RWPE2 (cell line): ENCODE results near the gene EEPD1.

Experiments used
- ATAC-seq: fragments of 200-7000 bp; cut with Tn5 transposase; 3 replicates; pipeline ENCODE4 v1.9.1; 2021; ENCODE audit warnings: low read depth
- DNase-seq: peaks from one replicate; pipeline ENCODE4 v3.0.0-alpha.2; 2020; ENCODE audit warnings: low spot score
- H3K27ac ChIP-seq: fragments of 450-650 bp; 2 replicates; pipeline ENCODE4 v1.5.1; 2017; ENCODE audit warnings: mild to moderate bottlenecking; ENCODE audit not compliant: poor library complexity, severe bottlenecking
- H3K27me3 ChIP-seq: fragments of 250-450 bp; sonication (Bioruptor Pico); 2 replicates; pipeline ENCODE4 v1.5.1; 2021; ENCODE audit warnings: mild to moderate bottlenecking, moderate library complexity; ENCODE audit not compliant: insufficient read depth, poor library complexity, severe bottlenecking
- H3K36me3 ChIP-seq: fragments of 250-450 bp; sonication (Bioruptor Pico); 2 replicates; pipeline ENCODE4 v1.5.1; 2020; ENCODE audit warnings: low read depth, mild to moderate bottlenecking, moderate library complexity
- H3K4me1 ChIP-seq: fragments of 250-450 bp; sonication (Bioruptor Pico); 2 replicates; pipeline ENCODE4 v1.5.1; 2021; ENCODE audit warnings: mild to moderate bottlenecking, moderate library complexity; ENCODE audit not compliant: insufficient read depth, poor library complexity, severe bottlenecking
- H3K4me3 ChIP-seq: fragments of 250-450 bp; sonication (Bioruptor Pico); 2 replicates; pipeline ENCODE4 v1.5.1; 2021; ENCODE audit warnings: mild to moderate bottlenecking, moderate library complexity; ENCODE audit not compliant: severe bottlenecking
- H3K9me3 ChIP-seq: fragments of 250-450 bp; sonication (Bioruptor Pico); 2 replicates; pipeline ENCODE4 v1.5.1; 2021; ENCODE audit warnings: mild to moderate bottlenecking, moderate library complexity; ENCODE audit not compliant: severe bottlenecking
- CTCF ChIP-seq: fragments of 450-650 bp; IDR thresholded peaks from one replicate; pipeline ENCODE4 v1.5.1; 2017; ENCODE audit warnings: mild to moderate bottlenecking, moderate library complexity; ENCODE audit not compliant: poor library complexity, severe bottlenecking

EEPD1 gene

DNA sequence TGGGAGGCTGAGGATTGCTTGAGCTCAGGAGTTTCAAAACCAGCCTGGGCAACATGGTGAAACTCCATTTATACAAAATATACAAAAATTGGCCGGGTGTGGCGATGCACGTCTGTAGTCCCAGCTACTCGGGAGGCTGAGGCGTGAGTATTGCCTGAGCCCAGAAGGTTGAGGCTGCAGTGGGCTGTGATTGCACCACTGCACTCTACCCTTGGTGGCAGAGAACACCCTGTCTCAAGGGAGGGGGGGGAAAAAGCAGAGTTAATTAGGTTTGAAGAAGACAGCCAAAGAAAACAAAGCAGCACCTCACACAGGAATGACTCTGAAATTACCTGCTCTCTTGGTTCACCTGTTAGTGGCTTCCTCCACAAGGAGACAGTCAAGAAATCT lies 110.0 kb downstream of the EEPD1 start:
- no peak for DNase-seq
- H3K27ac ChIP-seq, result no peak overlapping the region

GRCh38 chr7:36264123-36264801 lies 111.2 kb downstream of the EEPD1 start:
- Histone ChIP-seq H3K4me1 (no peaks in the 10 kb centered on the region), H3K4me3 (no peak overlapping the region), H3K9me3 (no peaks in the 10 kb centered on the region), H3K27ac (no peak overlapping the region), H3K27me3 (no peaks in the 10 kb centered on the region), H3K36me3 (no peaks in the 10 kb centered on the region)
- no peak for TF ChIP-seq CTCF
- no peak for DNase-seq
- no peak for ATAC-seq

More for the DNA sequence above, 110.0 kb downstream of the EEPD1 start:
- no peaks in the 10 kb centered on the region for H3K36me3 ChIP-seq
- TF ChIP-seq CTCF, result no peak
- no peaks in the 10 kb centered on the region for H3K4me1 ChIP-seq
- H3K4me3 ChIP-seq, result no peak overlapping the region
- no peaks in the 10 kb centered on the region for H3K9me3 ChIP-seq
- ATAC-seq, result no peak
- no peaks in the 10 kb centered on the region for H3K27me3 ChIP-seq

DNA sequence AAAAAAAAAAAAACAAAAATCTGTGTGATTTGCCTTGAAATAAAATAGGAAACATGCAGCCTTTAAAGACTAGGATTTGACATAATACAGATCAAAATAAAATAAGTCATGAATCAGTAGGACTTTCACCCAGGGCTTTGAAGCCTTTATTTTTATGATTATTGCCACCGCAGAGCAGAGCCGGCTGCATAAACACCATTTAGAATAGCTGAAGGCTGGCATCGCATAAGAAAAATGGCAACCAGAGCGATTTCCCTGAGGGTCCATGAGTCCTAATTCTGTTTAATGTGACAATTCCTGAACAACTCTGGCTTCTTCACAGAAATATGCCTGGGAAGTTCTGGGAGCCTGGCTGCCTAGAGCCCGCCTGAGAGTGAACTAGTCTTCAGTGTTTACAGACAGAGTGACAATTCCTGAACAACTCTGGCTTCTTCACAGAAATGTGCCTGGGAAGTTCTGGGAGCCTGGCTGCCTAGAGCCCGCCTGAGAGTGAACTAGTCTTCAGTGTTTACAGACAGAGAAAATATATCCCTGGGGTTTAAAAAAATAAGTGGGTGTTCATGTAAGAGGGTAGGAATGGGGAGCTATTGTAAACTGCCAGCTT lies 112.0 kb downstream of the EEPD1 start:
- Histone ChIP-seq H3K27ac (no peak overlapping the region), H3K4me1 (no peaks in the 10 kb centered on the region), H3K9me3 (no peaks in the 10 kb centered on the region), H3K27me3 (no peaks in the 10 kb centered on the region), H3K4me3 (no peak overlapping the region), H3K36me3 (no peaks in the 10 kb centered on the region)
- no peak for DNase-seq
- no peak for TF ChIP-seq CTCF
- ATAC-seq, result no peak

DNA sequence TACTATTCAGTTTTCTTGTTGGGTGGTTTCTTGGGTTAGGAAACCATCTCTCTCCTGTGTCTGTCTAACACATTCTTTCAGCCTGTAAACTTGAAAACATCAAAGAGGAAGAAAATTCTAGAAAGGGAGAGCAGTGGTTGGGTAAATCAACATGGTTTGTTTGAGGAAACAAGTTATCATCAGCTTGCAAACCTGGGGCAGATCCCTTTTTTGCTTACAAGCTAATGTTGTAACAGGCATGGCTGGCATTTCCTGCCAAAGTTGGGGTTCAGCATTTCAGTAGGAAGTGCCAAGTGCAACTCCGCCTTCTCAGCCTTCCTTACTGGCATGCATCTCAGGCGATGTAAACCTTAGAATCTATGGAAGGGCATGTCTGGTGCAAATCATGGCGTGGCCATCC lies 112.6 kb downstream of the EEPD1 start:
- Histone ChIP-seq H3K4me3 (no peak overlapping the region), H3K36me3 (no peaks in the 10 kb centered on the region), H3K27me3 (no peaks in the 10 kb centered on the region), H3K4me1 (no peaks in the 10 kb centered on the region), H3K9me3 (no peaks in the 10 kb centered on the region), H3K27ac (no peak overlapping the region)
- no peak for TF ChIP-seq CTCF
- ATAC-seq, result no peak
- DNase-seq, result no peak

GRCh38 chr7:36266190-36266589 lies 113.1 kb downstream of the EEPD1 start:
- H3K36me3 ChIP-seq, result no peaks in the 10 kb centered on the region
- H3K4me1 ChIP-seq, result no peaks in the 10 kb centered on the region
- no peaks in the 10 kb centered on the region for H3K9me3 ChIP-seq
- H3K4me3 ChIP-seq, result no peak overlapping the region
- no peak for ATAC-seq
- no peak for TF ChIP-seq CTCF
- no peaks in the 10 kb centered on the region for H3K27me3 ChIP-seq
- H3K27ac ChIP-seq, result no peak overlapping the region
- no peak for DNase-seq
